ENCODE measurements around the gene ANGPT4. TPM values are rescaled to one million over a fixed set of nuclear protein-coding genes. Genes with fewer than 3 reads are reported as not detected.

The ANGPT4 gene
- total RNA-seq, 1 donor from 2014 or later: 0.06 TPM

DNA sequence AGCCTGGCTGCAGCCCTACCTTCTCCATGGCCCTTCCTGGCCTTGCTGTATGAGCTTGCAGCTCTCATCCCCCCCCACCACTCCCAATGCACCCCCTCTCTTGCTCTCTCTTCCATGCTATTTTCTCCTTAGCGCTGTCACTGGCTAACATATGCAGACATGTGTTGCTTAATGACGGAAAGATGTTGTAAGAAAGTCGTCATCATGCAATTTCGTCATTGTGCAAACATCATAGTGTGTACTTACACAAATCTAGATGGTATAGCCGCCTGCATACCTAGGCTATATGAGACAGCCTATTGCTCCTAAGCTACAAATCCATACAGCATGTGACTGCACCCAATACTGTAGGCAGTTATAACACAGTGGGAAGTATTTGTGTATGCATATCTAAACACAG is 27.0 kb downstream of the ANGPT4 start:
- H3K4me1 Mint-ChIP-seq: peaks cover 23% of the 10 kb centered on the region
- DNase-seq (ENCODE audit: low spot score): no peak
- Histone ChIP-seq H3K4me2 (no peak overlapping the region), H3K9me3 (ENCODE audit: low read depth) (no peaks in the 10 kb centered on the region), H3K36me3 (no peaks in the 10 kb centered on the region), H3K79me2 (ENCODE audit: low read depth) (no peaks in the 10 kb centered on the region), H3K27ac (no peak overlapping the region), H3K4me3 (no peak overlapping the region), H4K20me1 (ENCODE audit: low read depth) (peaks cover 12% of the 10 kb centered on the region), H3K4me1 (peaks cover 3% of the 10 kb centered on the region), H3K9ac (no peak overlapping the region), H2AFZ (replicated peaks) (no peak overlapping the region), H3K27me3 (peaks cover 19% of the 10 kb centered on the region), H3F3A (ENCODE audit: low read depth) (no peaks in the 10 kb centered on the region)
- peaks cover 6% of the 10 kb centered on the region for H3K27me3 Mint-ChIP-seq (ENCODE audit: insufficient read depth, low read depth)
- no peak overlapping the region for H3K4me3 Mint-ChIP-seq
- TF ChIP-seq EZH2phosphoT487 (IDR thresholded peaks at IDR 0.05): no peak
- TF ChIP-seq EZH2 (IDR thresholded peaks at IDR 0.05): no peak
- TF ChIP-seq, protein P1, sequence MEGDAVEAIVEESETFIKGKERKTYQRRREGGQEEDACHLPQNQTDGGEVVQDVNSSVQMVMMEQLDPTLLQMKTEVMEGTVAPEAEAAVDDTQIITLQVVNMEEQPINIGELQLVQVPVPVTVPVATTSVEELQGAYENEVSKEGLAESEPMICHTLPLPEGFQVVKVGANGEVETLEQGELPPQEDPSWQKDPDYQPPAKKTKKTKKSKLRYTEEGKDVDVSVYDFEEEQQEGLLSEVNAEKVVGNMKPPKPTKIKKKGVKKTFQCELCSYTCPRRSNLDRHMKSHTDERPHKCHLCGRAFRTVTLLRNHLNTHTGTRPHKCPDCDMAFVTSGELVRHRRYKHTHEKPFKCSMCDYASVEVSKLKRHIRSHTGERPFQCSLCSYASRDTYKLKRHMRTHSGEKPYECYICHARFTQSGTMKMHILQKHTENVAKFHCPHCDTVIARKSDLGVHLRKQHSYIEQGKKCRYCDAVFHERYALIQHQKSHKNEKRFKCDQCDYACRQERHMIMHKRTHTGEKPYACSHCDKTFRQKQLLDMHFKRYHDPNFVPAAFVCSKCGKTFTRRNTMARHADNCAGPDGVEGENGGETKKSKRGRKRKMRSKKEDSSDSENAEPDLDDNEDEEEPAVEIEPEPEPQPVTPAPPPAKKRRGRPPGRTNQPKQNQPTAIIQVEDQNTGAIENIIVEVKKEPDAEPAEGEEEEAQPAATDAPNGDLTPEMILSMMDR (IDR thresholded peaks at IDR 0.05): no peak
- H3K36me3 Mint-ChIP-seq: no peaks in the 10 kb centered on the region
- no peaks in the 10 kb centered on the region for H3K9me3 Mint-ChIP-seq
- H3K27ac Mint-ChIP-seq: no peak overlapping the region

- Mint-ChIP-seq H3K4me1 (peaks cover 23% of the 10 kb centered on the region), H3K4me3 (no peak overlapping the region), H3K27ac (no peak overlapping the region), H3K36me3 (no peaks in the 10 kb centered on the region), H3K27me3 (ENCODE audit: insufficient read depth, low read depth) (peaks cover 11% of the 10 kb centered on the region), H3K9me3 (no peaks in the 10 kb centered on the region)
- TF ChIP-seq EZH2 (IDR thresholded peaks at IDR 0.05) (no peak), EZH2phosphoT487 (IDR thresholded peaks at IDR 0.05) (no peak)
- TF ChIP-seq, protein P1 (IDR thresholded peaks at IDR 0.05): no peak
- H3K79me2 ChIP-seq (ENCODE audit: low read depth): no peaks in the 10 kb centered on the region
- H4K20me1 ChIP-seq (ENCODE audit: low read depth): peaks cover 12% of the 10 kb centered on the region
- no peak overlapping the region for H3K4me2 ChIP-seq
- no peak overlapping the region for H3K4me3 ChIP-seq
- H3F3A ChIP-seq (ENCODE audit: low read depth): no peaks in the 10 kb centered on the region
- no peak overlapping the region for H2AFZ ChIP-seq (replicated peaks)
- H3K9me3 ChIP-seq (ENCODE audit: low read depth): no peaks in the 10 kb centered on the region
- no peak overlapping the region for H3K27ac ChIP-seq
- peaks cover 19% of the 10 kb centered on the region for H3K27me3 ChIP-seq
- H3K36me3 ChIP-seq: no peaks in the 10 kb centered on the region
- DNase-seq (ENCODE audit: low spot score): no peak
- peaks cover 3% of the 10 kb centered on the region for H3K4me1 ChIP-seq
- H3K9ac ChIP-seq: no peak overlapping the region
Observed at GRCh38 chr20:888057-888456, 28.1 kb downstream of the ANGPT4 start.

DNA sequence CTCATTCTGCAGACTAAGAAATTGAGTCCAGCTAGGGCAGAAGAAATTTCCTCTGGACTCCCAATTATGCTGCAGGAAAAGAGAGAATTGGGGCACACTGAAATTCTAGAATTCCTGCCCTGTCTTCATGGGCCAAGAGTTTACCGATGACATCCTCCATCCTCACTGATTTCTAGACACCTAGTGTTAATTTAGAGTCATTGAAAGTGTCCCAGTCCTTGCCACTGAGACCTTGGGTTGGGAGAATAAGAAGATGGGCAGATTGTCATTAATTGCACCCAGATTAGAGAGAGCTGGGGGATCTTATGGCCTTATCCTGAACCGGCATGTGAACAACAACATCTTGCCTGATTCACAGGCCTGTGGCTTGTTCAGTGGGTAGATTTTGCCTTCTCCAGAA is 29.0 kb downstream of the ANGPT4 start:
- Mint-ChIP-seq H3K36me3 (no peaks in the 10 kb centered on the region), H3K4me1 (peaks cover 18% of the 10 kb centered on the region), H3K4me3 (no peak overlapping the region), H3K9me3 (no peaks in the 10 kb centered on the region), H3K27ac (no peak overlapping the region), H3K27me3 (ENCODE audit: insufficient read depth, low read depth) (peaks cover 11% of the 10 kb centered on the region)
- Histone ChIP-seq H3K27ac (no peak overlapping the region), H3K4me2 (no peak overlapping the region), H3K79me2 (ENCODE audit: low read depth) (no peaks in the 10 kb centered on the region), H3K4me1 (peaks cover 3% of the 10 kb centered on the region), H3K9ac (no peak overlapping the region), H3K4me3 (no peak overlapping the region), H3K36me3 (no peaks in the 10 kb centered on the region), H4K20me1 (ENCODE audit: low read depth) (peaks cover 12% of the 10 kb centered on the region), H3K27me3 (peaks cover 19% of the 10 kb centered on the region), H3F3A (ENCODE audit: low read depth) (no peaks in the 10 kb centered on the region), H2AFZ (replicated peaks) (no peak overlapping the region), H3K9me3 (ENCODE audit: low read depth) (no peaks in the 10 kb centered on the region)
- DNase-seq (ENCODE audit: low spot score): no peak
- TF ChIP-seq EZH2 (IDR thresholded peaks at IDR 0.05) (no peak), EZH2phosphoT487 (IDR thresholded peaks at IDR 0.05) (no peak)
- TF ChIP-seq, protein P1 (IDR thresholded peaks at IDR 0.05): no peak

Measured in neural progenitor cell (in vitro differentiated cells).